Sigmoid colon (tissue), 4 donors: Measurements from ENCODE around the gene EIF1B.

Source experiments
- POLR2AphosphoS5 ChIP-seq, 4 donors: sonication (generic); formaldehyde crosslinking; IDR thresholded peaks; one replicate each; pipeline ENCODE4 v1.6.1; 2017; ENCODE audit warnings: antibody characterized with exemption in 4 of 4
- TF ChIP-seq, protein P1 (sequence below), 4 experiments: fragments of 450-650 bp in 3 of 4; fragments of 200-600 bp in 1 of 4; IDR thresholded peaks; one replicate each; pipeline ENCODE4 v1.5.1; 2016 to 2019; ENCODE audit warnings: antibody characterized with exemption in 4 of 4, mild to moderate bottlenecking in 3 of 4, moderate library complexity in 2 of 4

DNA sequence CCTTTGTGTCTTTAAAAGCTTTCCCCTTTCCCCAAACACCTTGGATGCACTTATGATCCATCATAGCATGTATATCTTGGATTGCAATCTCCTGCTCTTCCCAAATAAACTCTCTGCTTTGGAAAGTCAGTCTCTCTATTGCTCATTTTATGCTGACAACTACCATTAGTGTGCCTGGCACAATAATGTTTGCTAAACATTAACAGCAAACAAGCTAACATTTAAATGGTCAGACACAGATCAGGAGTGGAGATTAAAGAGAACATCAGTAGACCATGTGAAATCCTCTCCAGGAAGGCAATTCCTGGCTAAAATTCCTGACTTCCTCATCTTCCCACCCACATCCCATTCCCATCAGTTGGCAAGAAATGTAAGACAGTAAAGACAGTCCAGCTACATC is 44.3 kb upstream of the EIF1B start:
- TF ChIP-seq, protein P1, sequence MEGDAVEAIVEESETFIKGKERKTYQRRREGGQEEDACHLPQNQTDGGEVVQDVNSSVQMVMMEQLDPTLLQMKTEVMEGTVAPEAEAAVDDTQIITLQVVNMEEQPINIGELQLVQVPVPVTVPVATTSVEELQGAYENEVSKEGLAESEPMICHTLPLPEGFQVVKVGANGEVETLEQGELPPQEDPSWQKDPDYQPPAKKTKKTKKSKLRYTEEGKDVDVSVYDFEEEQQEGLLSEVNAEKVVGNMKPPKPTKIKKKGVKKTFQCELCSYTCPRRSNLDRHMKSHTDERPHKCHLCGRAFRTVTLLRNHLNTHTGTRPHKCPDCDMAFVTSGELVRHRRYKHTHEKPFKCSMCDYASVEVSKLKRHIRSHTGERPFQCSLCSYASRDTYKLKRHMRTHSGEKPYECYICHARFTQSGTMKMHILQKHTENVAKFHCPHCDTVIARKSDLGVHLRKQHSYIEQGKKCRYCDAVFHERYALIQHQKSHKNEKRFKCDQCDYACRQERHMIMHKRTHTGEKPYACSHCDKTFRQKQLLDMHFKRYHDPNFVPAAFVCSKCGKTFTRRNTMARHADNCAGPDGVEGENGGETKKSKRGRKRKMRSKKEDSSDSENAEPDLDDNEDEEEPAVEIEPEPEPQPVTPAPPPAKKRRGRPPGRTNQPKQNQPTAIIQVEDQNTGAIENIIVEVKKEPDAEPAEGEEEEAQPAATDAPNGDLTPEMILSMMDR (IDR thresholded peaks at IDR 0.05), result no peak
- TF ChIP-seq POLR2AphosphoS5 (IDR thresholded peaks at IDR 0.05), result no peak
